Lower leg skin (tissue), 3 donors: ENCODE results near the gene PNMA6A.

Experiments used
- CTCF ChIP-seq, 3 donors: fragments of 450-650 bp; IDR thresholded peaks; one replicate each; pipeline ENCODE4 v1.5.1; 2016; ENCODE audit warnings: antibody characterized with exemption in 3 of 3, mild to moderate bottlenecking in 3 of 3, moderate library complexity in 2 of 3
- POLR2A ChIP-seq, 2 donors: fragments of 450-650 bp; IDR thresholded peaks; one replicate each; pipeline ENCODE4 v1.6.1; 2016 to 2017; ENCODE audit warnings: antibody characterized with exemption in 2 of 2, mild to moderate bottlenecking in 1 of 2, moderate library complexity in 1 of 2

GRCh38 chrX:153029875-153030274 lies 42.4 kb upstream of the PNMA6A start:
- no peak for TF ChIP-seq CTCF (IDR thresholded peaks at IDR 0.05)
- no peak for TF ChIP-seq POLR2A (IDR thresholded peaks at IDR 0.05)
